HL-60/S4 treated with retinoic acid at 250 ng/mL for 4 days and 3 days (cell line): ENCODE results near the gene ANGPTL4.
"Not testable (repeated sequence)": the region's sequence is repeated elsewhere in the genome, so short reads cannot be mapped to it uniquely, and the experiment has no call there.

Experiments
- in situ Hi-C: fragments of 300-500 bp; cut with MboI; formaldehyde crosslinking; loops from 2 replicates; pipeline ENCODE4 v1.7.0; 2022; ENCODE audit warnings: low sequenced_read_pairs

The ANGPTL4 gene

GRCh38 chr19:8363803-8364771 is at the start of gene ANGPTL4:
TSS of gene ANGPTL4 (plus strand) at chr19:8364155. CDS start at chr19:8364322, 167 bp downstream.
- in situ Hi-C loops, result no loop called here

- in situ Hi-C loops, result not testable (repeated sequence)
These were observed 48.8 kb upstream of the ANGPTL4 start for GRCh38 chr19:8314981-8315640.

GRCh38 chr19:8316351-8317125 is 47.4 kb upstream of the ANGPTL4 start:
- in situ Hi-C loops, result no loop called here

GRCh38 chr19:8318835-8319234 is 45.1 kb upstream of the ANGPTL4 start:
- in situ Hi-C loops, result not testable (repeated sequence)

GRCh38 chr19:8319807-8320520 is 44.0 kb upstream of the ANGPTL4 start:
- in situ Hi-C loops, result no loop called here

- in situ Hi-C loops, result no loop called here
These were observed 43.3 kb upstream of the ANGPTL4 start for GRCh38 chr19:8320564-8321066.

- in situ Hi-C loops, result no loop called here
These were observed 42.6 kb upstream of the ANGPTL4 start, which contains the start of the genes NDUFA7 and RPS28 for GRCh38 chr19:8321067-8321985. TSS of gene NDUFA7 (minus strand) at chr19:8321375. CDS start at chr19:8321358, 17 bp downstream. TSS of gene RPS28 (plus strand) at chr19:8321496. CDS start at chr19:8321531, 35 bp downstream.

- in situ Hi-C loops, result no loop called here
These were observed 41.8 kb upstream of the ANGPTL4 start for GRCh38 chr19:8321986-8322637.

- in situ Hi-C loops, result no loop called here
These were observed 41.3 kb upstream of the ANGPTL4 start for GRCh38 chr19:8322638-8322997.

GRCh38 chr19:8323781-8324185 is 40.2 kb upstream of the ANGPTL4 start:
- in situ Hi-C loops, result no loop called here

GRCh38 chr19:8324186-8325050 is 39.5 kb upstream of the ANGPTL4 start:
- in situ Hi-C loops, result no loop called here

GRCh38 chr19:8325454-8325853 is 38.5 kb upstream of the ANGPTL4 start:
- in situ Hi-C loops, result no loop called here

- in situ Hi-C loops, result no loop called here
These were observed 34.0 kb upstream of the ANGPTL4 start for GRCh38 chr19:8329996-8330395.

- in situ Hi-C loops, result no loop called here
These were observed 32.6 kb upstream of the ANGPTL4 start for GRCh38 chr19:8331263-8331845.

- in situ Hi-C loops, result no loop called here
These were observed 30.8 kb upstream of the ANGPTL4 start for GRCh38 chr19:8332976-8333766.

- in situ Hi-C loops, result no loop called here
These were observed 30.0 kb upstream of the ANGPTL4 start for GRCh38 chr19:8333767-8334457.
